ENCODE data around the gene GARIN5B. TPM values are rescaled to one million over a fixed set of nuclear protein-coding genes. Genes with fewer than 3 reads are reported as not detected.

Gene GARIN5B
- total RNA-seq, 1 experiment from 2014 or later: 0.13 TPM

GRCh38 chr19:55389386-55390317, 26.6 kb upstream of the GARIN5B start:
- peaks cover 15% of the 10 kb centered on the region for H3K23me2 ChIP-seq (ENCODE audit: insufficient read length, low read depth, low read length, poor library complexity, severe bottlenecking)
- H3K4me1 Mint-ChIP-seq: peaks cover 60 to 74% of the 10 kb centered on the region in 2 experiments
- WGBS (ENCODE audit: extremely low coverage, insufficient read length, low lambda C conversion rate): no CpG with 5 or more reads among the region's 21 CpGs
- no peaks in the 10 kb centered on the region for H3K27me3 ChIP-seq (ENCODE audit: insufficient read depth, low read length)
- H4K5ac ChIP-seq (ENCODE audit: insufficient read length, low read depth, low read length): no peak overlapping the region
- H3K9me3 Mint-ChIP-seq: peaks cover 0 to 2% of the 10 kb centered on the region in 2 experiments; a peak in 1 of 5 replicates
- peaks cover 2% of the 10 kb centered on the region for H3K27me3 Mint-ChIP-seq (ENCODE audit: low read depth)
- H2BK5ac ChIP-seq (ENCODE audit: insufficient read length, low read length): no peak overlapping the region
- no peak overlapping the region for H3K4me2 ChIP-seq (ENCODE audit: insufficient read depth, insufficient read length, low read length)
- H2BK12ac ChIP-seq (ENCODE audit: insufficient read length, low read depth, low read length): no peak overlapping the region
- no peak overlapping the region for H2BK20ac ChIP-seq (ENCODE audit: low read depth, low read length, poor library complexity, severe bottlenecking)
- H3K4me3 Mint-ChIP-seq: peak overlapping the region in 1 of 2 experiments; percentile 47; a peak in 3 of 5 replicates
- peaks cover 17% of the 10 kb centered on the region; the same call in 1 of the 2 replicates for H3K79me2 ChIP-seq (ENCODE audit: insufficient read depth, low read length)
- H3K18ac ChIP-seq (ENCODE audit: insufficient read length, low read depth, low read length): no peak overlapping the region
- H4K91ac ChIP-seq (ENCODE audit: insufficient read length, low read depth, low read length): no peak overlapping the region
- H3K9me3 ChIP-seq (ENCODE audit: control insufficient read depth, low read depth, low read length): no peaks in the 10 kb centered on the region
- no peak overlapping the region for H4K8ac ChIP-seq (replicated peaks; ENCODE audit: insufficient read length, low read depth, low read length)
- DNase-seq: no peak
- H3K4me1 ChIP-seq (ENCODE audit: insufficient read depth, low read length): peaks cover 7% of the 10 kb centered on the region
- peak overlapping the region in 1 of 3 experiments; percentile 87; a peak in 3 of 7 replicates for H3K27ac Mint-ChIP-seq
- no peak overlapping the region for H3K4ac ChIP-seq (ENCODE audit: low read depth, low read length)
- H4K20me1 ChIP-seq (ENCODE audit: control insufficient read depth, insufficient read depth, insufficient read length): peaks cover 3% of the 10 kb centered on the region
- TF ChIP-seq CTCF (conservative IDR thresholded peaks at IDR 0.05): no peak
- H3K9ac ChIP-seq (ENCODE audit: extremely low read depth, insufficient read length, low read length): no peak overlapping the region
- H3K14ac ChIP-seq (ENCODE audit: insufficient read depth, low read length): no peak overlapping the region; the same call in 1 of the 2 replicates
- no peak overlapping the region for H3K27ac ChIP-seq (ENCODE audit: insufficient read length, low read depth, low read length)
- no peak overlapping the region for H3K56ac ChIP-seq (ENCODE audit: insufficient read length, low read depth, low read length)
- no peak overlapping the region for H2BK15ac ChIP-seq (ENCODE audit: low read depth, low read length)
- no peak overlapping the region for H3K23ac ChIP-seq (ENCODE audit: insufficient read length, low read depth, low read length)
- H2BK120ac ChIP-seq (ENCODE audit: low read depth, low read length, poor library complexity, severe bottlenecking): no peak overlapping the region
- no peak overlapping the region for H3T11ph ChIP-seq (ENCODE audit: low read length)
- peaks cover 15% of the 10 kb centered on the region for H3K79me1 ChIP-seq (ENCODE audit: insufficient read depth, low read depth, low read length, poor library complexity, severe bottlenecking)
- H2AFZ ChIP-seq (ENCODE audit: low read length): no peak overlapping the region
- no peak overlapping the region for H2AK5ac ChIP-seq (ENCODE audit: insufficient read length, low read length)
- peaks cover 40 to 50% (median 44%) of the 10 kb centered on the region in 3 experiments for H3K36me3 Mint-ChIP-seq (ENCODE audit: insufficient read depth in 1 of 3, low read depth in 3 of 3)
